NCI-H2227 (cell line): Measurements from ENCODE around the gene GPR158.

Source experiments
- DNase-seq: peaks from one replicate; lab custom pipeline; 2025; ENCODE audit not compliant: unreplicated experiment; lab: John Stamatoyannopoulos, UW

GPR158 gene

GRCh38 chr10:25564351-25564750, 389.6 kb downstream of the GPR158 start:
- no peak for DNase-seq

DNA sequence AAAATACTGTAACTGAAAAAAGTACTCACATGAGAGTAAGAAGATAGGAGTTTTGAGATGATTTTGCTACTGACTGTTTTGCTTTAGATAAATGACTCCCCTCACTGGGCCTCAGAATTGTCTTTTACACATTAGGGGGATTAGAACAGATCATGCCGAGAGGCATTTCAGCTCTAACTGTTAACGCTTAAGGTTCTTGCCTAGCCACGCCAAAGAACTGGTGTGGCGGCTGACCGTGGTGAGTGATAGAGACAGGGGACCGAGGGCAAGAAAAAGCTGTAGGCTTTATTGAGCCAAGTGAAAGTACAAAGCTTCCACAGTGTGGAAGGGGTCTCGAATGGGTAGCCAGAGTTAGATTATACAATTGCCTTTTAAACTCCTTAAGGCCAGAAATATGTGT, 390.8 kb downstream of the GPR158 start:
- no peak for DNase-seq

DNA sequence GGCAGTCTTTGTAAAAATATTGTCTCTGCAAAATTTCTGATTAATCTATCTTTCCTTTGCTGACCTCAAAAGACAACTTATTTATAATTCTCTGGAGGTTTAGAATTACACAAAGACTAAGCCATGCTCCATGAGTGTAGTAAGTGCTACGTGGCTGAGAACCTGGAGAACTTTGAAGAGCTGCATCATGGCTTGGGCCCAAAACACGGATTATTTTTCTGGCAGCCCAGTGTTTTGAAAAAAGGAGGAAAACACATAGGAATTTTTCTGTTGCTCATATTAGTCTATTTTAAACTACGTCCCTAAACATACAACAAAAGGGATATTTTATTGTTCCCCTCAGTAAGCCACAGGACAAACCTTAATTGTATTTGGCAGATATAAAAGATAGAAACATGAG, 398.5 kb downstream of the GPR158 start:
- DNase-seq: no peak

DNA sequence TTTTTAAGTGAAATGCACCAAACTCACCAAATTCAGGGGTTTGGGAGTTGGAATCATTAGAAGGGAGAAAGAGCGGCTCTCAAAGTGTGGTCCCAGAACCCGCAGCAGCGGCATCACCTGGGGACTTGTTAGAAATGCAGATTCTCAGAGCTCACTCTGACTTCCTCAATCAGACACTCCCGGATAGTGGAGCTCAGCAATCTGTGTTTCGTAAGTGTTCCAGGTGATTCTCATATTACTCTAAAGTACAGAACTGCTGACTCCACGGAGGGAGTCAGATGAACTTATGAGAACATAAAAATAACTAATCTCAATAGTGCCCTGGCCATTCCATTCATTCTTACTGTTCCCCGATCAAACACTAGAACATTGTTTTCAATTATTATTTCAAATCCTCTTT, 400.5 kb downstream of the GPR158 start:
- no peak for DNase-seq

GRCh38 chr10:25578061-25578460, 403.3 kb downstream of the GPR158 start:
- DNase-seq: no peak

GRCh38 chr10:25582961-25583360, 408.2 kb downstream of the GPR158 start:
- no peak for DNase-seq

GRCh38 chr10:25600651-25601050, 425.9 kb downstream of the GPR158 start:
- no peak for DNase-seq

DNA sequence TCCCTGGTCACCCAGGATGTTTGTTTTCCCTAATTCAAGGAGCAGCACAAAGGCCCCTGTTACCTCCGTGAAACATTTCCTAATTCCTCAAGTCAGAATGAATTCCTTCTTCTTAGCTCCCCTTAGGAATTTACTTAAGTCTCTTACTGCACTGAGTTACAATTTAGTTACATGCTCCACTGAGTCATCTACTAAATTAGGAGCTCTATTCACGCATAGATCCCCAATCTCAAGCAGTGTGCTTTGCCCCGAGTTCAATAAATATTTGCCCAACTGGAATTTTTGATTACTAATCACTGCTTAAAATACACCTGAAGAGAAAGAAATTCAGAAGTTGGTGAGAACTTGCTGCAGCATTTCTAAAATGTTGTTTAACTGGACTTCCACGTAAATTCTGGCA, 429.8 kb downstream of the GPR158 start:
- DNase-seq: no peak

DNA sequence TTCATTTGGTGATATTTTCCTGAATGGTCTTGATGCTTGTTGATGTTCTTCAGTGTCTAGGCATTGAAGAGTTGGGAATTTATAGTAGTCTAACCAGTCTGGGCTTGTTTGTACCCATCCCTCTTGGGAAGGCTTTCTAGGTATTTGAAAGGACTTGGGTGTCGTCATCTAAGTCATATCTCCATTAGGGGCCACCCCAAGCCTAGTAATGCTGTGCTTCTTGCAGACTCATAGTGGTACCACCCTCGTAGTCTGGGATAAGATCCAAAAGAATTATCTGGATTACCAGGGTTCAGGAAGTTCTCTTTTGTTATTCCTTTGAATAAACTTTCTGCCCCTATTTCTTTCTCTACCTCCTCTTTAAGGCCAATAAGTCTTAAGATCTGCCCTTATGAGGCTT, 439.9 kb downstream of the GPR158 start:
- no peak for DNase-seq

GRCh38 chr10:25615926-25616325, 441.1 kb downstream of the GPR158 start:
- DNase-seq: no peak

- no peak for DNase-seq
Observed at GRCh38 chr10:25616903-25617592, 442.2 kb downstream of the GPR158 start.

- DNase-seq: no peak
Observed at GRCh38 chr10:25627606-25628005, 452.8 kb downstream of the GPR158 start.

DNA sequence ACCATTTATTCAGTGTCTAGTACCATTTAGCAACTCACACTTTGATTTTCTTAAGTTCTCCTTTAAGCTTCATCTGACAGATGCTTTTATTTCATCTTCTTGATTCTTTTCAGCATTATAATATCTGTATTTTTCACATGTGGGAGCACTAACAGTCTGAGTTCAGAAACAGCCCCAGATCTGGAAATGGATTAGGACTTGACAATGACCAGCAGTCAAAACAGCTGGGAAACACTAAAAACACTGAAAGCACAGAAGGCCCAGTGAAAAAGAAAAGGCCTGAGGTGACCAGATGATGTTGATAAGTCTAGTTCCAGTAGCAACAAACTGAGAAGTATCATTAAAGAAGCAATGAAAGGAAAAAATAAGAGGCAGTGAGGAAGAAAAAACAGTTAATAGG, 454.5 kb downstream of the GPR158 start:
- no peak for DNase-seq

DNA sequence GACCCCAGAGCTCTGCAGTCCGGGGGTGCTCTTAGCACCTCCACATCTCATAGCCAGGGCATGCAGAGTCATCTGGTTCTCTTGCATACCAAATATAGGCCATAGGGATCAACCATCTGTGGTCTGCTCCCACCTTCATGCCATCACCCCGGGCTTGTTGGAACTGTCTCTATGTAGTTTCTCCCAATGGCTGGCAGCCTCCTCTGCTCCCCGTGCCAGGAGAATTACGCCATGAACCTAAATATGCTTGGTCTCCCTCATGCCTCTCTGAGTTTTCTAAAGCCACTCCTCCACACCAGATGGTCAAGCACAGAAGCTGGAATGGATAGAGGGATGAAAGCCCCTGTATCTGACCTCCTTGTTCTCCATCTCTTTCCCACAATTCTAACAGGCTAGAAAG, 456.7 kb downstream of the GPR158 start:
- no peak for DNase-seq

- no peak for DNase-seq
Observed at GRCh38 chr10:25632802-25633201, 458.0 kb downstream of the GPR158 start.

- no peak for DNase-seq
Observed at GRCh38 chr10:25633542-25633941, 458.7 kb downstream of the GPR158 start.

GRCh38 chr10:25639646-25640045, 464.8 kb downstream of the GPR158 start:
- DNase-seq: no peak

DNA sequence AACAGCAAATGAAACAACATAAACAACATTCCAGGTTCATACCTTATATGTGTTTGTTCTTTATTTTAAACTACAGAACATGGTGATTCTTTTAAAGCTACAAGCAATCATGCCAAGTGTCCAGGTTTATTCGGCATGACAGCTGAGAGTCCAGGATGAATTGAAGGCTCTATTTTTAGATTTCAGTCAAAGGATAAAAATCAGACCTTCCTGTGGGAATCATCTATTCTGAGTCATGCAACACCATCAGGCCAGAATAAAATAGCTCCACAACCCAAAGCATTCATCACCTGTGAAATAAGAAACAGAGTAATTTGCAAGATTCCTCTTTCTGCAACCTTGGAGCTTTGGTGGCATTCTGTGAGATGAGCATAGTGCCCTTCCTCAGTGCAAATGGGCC, 466.8 kb downstream of the GPR158 start:
- DNase-seq: no peak

DNA sequence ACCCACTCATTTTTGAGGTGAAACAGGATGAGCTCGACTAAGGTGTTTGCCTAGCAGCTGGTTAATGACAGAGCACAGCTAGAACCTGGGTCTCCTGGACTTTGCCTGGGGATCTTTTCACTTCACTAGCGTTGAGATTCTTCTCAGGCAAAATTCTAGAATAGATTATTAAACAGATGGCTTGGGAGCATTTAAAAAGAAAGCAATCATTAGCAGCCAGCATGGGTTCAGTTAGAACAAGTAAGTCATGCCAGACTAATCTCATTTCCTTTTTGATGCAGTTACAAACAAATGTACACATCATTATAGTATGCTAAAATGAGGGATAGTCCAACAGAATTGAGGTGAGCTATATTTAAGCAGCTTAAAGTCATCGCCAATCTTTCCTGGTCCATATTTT, 467.9 kb downstream of the GPR158 start:
- no peak for DNase-seq

- DNase-seq: no peak
Observed at GRCh38 chr10:25646371-25646770, 471.6 kb downstream of the GPR158 start.

DNA sequence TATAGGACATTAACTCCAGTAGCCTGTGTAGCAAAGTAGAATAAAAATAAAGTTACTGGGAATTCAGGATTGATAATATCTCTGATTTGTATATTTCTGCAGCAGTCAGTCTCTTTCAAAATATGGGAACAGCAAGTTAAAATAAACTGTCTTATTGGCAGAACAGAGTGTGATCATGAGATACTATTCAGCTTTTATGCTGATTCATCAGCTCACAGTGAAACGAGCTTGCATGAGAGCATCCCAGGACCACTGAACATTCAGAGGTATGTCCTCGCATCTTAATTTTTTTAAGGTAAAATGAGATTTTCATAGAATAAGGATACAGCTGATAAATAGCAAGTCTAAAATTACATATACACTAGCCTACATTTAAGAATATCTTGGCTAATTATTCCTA, 476.7 kb downstream of the GPR158 start:
- no peak for DNase-seq
